Measurements from ENCODE around the gene JADE1. TPM values are rescaled to one million over a fixed set of nuclear protein-coding genes. Genes with fewer than 3 reads are reported as not detected.

JADE1 gene
- total and polyA plus RNA-seq, 2 experiments from 2014 or later: 84.2 to 158 TPM

- TF ChIP-seq JUNB (IDR thresholded peaks at IDR 0.05; ENCODE audit: unreplicated experiment) (no peak), EZH2phosphoT487 (IDR thresholded peaks at IDR 0.05; ENCODE audit: unreplicated experiment) (no peak), CTCF (conservative IDR thresholded peaks at IDR 0.05; ENCODE audit: low read depth in 2 of 2) (no peak), ZNF331 (CRISPR knock-in tag; IDR thresholded peaks at IDR 0.05; ENCODE audit: low read depth) (no peak), CREB1 (CRISPR knock-in tag; IDR thresholded peaks at IDR 0.05; ENCODE audit: low read depth) (no peak), STAT1 (IDR thresholded peaks at IDR 0.05; ENCODE audit: unreplicated experiment) (no peak)
Measured at GRCh38 chr4:128861856-128862518, 52.5 kb downstream of the JADE1 start (continued).

- H3K4me3 Mint-ChIP-seq: peak overlapping the region; percentile 2; the same call in 2 of the 3 replicates
- peak overlapping the region; percentile 89 for H3K27ac ChIP-seq (ENCODE audit: low read depth)
- DNase-seq (ENCODE audit: low spot score) (no peak), ATAC-seq (peak; percentile 21)
- H2AFZ ChIP-seq: no peak overlapping the region
- H4K20me1 ChIP-seq (replicated peaks; ENCODE audit: insufficient read depth): peaks cover 81% of the 10 kb centered on the region
- H3K27me3 ChIP-seq (ENCODE audit: insufficient read depth): no peaks in the 10 kb centered on the region
- H3K4me1 ChIP-seq (ENCODE audit: insufficient read depth): peaks cover 32% of the 10 kb centered on the region
- H3K4me3 ChIP-seq: no peak overlapping the region
- peaks cover 94% of the 10 kb centered on the region for H3K36me3 ChIP-seq (ENCODE audit: insufficient read depth)
- H3K36me3 Mint-ChIP-seq (ENCODE audit: low read depth): peaks cover 99% of the 10 kb centered on the region
- peak overlapping the region; percentile 71 for H3K27ac Mint-ChIP-seq
- H3K9me2 ChIP-seq (ENCODE audit: insufficient read depth): no peaks in the 10 kb centered on the region
- H3K4me1 Mint-ChIP-seq: peaks cover 79% of the 10 kb centered on the region
- peaks cover 85% of the 10 kb centered on the region for H3F3A ChIP-seq (replicated peaks; ENCODE audit: low read depth)
- 0 out of 3 replicates have a peak, but pooled peaks cover 2% of the 10 kb centered on the region for H3K9me3 Mint-ChIP-seq
- peaks cover 42% of the 10 kb centered on the region for H3K27me3 Mint-ChIP-seq (ENCODE audit: insufficient read depth, low read depth, poor library complexity)
- peaks cover 96% of the 10 kb centered on the region for H3K79me2 ChIP-seq (replicated peaks; ENCODE audit: insufficient read depth)
- H3K4me2 ChIP-seq: peak overlapping the region; percentile 38; the same call in 1 of the 2 replicates
- TF ChIP-seq JUNB (IDR thresholded peaks at IDR 0.05; ENCODE audit: unreplicated experiment) (no peak), POLR2AphosphoS5 (IDR thresholded peaks at IDR 0.05; ENCODE audit: low read depth) (no peak; the same call in none of the 2 replicates), NANOG (IDR thresholded peaks at IDR 0.05; ENCODE audit: borderline replicate concordance) (no peak), EZH2phosphoT487 (IDR thresholded peaks at IDR 0.05; ENCODE audit: unreplicated experiment) (no peak), ZNF114 (CRISPR knock-in tag; IDR thresholded peaks at IDR 0.05) (no peak), ZNF462 (CRISPR knock-in tag; IDR thresholded peaks at IDR 0.05) (no peak), ETS1 (IDR thresholded peaks at IDR 0.05) (no peak), CTCF (conservative IDR thresholded peaks at IDR 0.05; ENCODE audit: low read depth in 2 of 2) (no peak)
Measured at GRCh38 chr4:128862608-128863311, 53.3 kb downstream of the JADE1 start.

Measured in GM23338 (cell line).